IMR-90 (cell line): ENCODE data around the gene PDE4B. TPM values are rescaled to one million over a fixed set of nuclear protein-coding genes. Genes with fewer than 3 reads are reported as not detected.

Source experiments
- ATAC-seq: fragments of 200-7000 bp; cut with Tn5 transposase; 2 replicates; pipeline ENCODE4 v1.9.1; 2020; ENCODE audit warnings: low read depth, mild to moderate bottlenecking, moderate library complexity
- BruUV-seq: library from RNA; stranded (reverse); fragments of 400-500 nt; replicated peaks from 2 replicates; lab custom pipeline; 2021; lab: Mats Ljungman, UMichigan
- CTCF ChIA-PET: fragments of 300-600 bp; formaldehyde crosslinking; extraction: SDS; loops from one replicate; lab custom pipeline; 2021; ENCODE audit warnings: antibody characterized with exemption; lab: Yijun Ruan, JAX
- POLR2A ChIA-PET: fragments of 300-600 bp; sonication (Branson Sonifier 250); formaldehyde crosslinking; loops from one replicate; lab custom pipeline; 2022; ENCODE audit warnings: antibody characterized with exemption; ENCODE audit not compliant: unreplicated experiment; lab: Charles Lee
- DNase-seq: peaks from one replicate; pipeline ENCODE4 v3.0.0; 2013
- H2AFZ ChIP-seq: replicated peaks from 2 replicates; pipeline ENCODE3; 2013; ENCODE audit warnings: low read length, mild to moderate bottlenecking; ENCODE audit not compliant: poor library complexity
- H2AK5ac ChIP-seq: 2 replicates; pipeline ENCODE4 v1.6.1; 2013; ENCODE audit warnings: low read depth, low read length, inconsistent platforms
- H2AK9ac ChIP-seq: replicated peaks from 2 replicates; pipeline ENCODE3; 2013; ENCODE audit warnings: mild to moderate bottlenecking, low read depth, low read length, moderate library complexity; ENCODE audit not compliant: poor library complexity
- H2BK120ac ChIP-seq: 2 replicates; pipeline ENCODE4 v1.6.1; 2013; ENCODE audit warnings: low read depth, low read length, inconsistent platforms
- H2BK15ac ChIP-seq: 3 replicates; pipeline ENCODE4 v1.6.1; 2013; ENCODE audit warnings: low read depth, low read length, inconsistent platforms
- H2BK20ac ChIP-seq: 2 replicates; pipeline ENCODE4 v1.6.1; 2013; ENCODE audit warnings: low read depth, mild to moderate bottlenecking, inconsistent platforms, low read length, moderate library complexity
- H2BK5ac ChIP-seq: 2 replicates; pipeline ENCODE4 v1.6.1; 2013; ENCODE audit warnings: mild to moderate bottlenecking, low read depth, low read length, inconsistent platforms; ENCODE audit not compliant: poor library complexity, severe bottlenecking
- H3K14ac ChIP-seq: replicated peaks from 2 replicates; pipeline ENCODE4 v1.6.1; 2013; ENCODE audit warnings: low read depth, low read length, inconsistent platforms
- H3K18ac ChIP-seq: 2 replicates; pipeline ENCODE4 v1.6.1; 2013; ENCODE audit warnings: low read depth, low read length, control low read depth
- H3K23ac ChIP-seq: 2 replicates; pipeline ENCODE4 v1.6.1; 2013; ENCODE audit warnings: low read depth, low read length, inconsistent platforms
- H3K27ac ChIP-seq: 2 replicates; pipeline ENCODE4 v1.5.1; 2013; ENCODE audit warnings: mild to moderate bottlenecking, control low read depth, low read length; ENCODE audit not compliant: insufficient read depth
- H3K27me3 ChIP-seq: 2 replicates; pipeline ENCODE4 v1.6.1; 2013; ENCODE audit warnings: low read length; ENCODE audit not compliant: control insufficient read depth, insufficient read depth
- H3K36me3 ChIP-seq: 2 replicates; pipeline ENCODE4 v1.6.1; 2013; ENCODE audit warnings: low read length, mixed read lengths; ENCODE audit not compliant: control insufficient read depth, insufficient read depth
- H3K4ac ChIP-seq: 2 replicates; pipeline ENCODE4 v1.6.1; 2013; ENCODE audit warnings: low read depth, low read length, inconsistent platforms
- H3K4me1 ChIP-seq: 2 replicates; pipeline ENCODE4 v1.6.1; 2013; ENCODE audit warnings: low read length, mixed read lengths; ENCODE audit not compliant: control insufficient read depth, insufficient read depth
- H3K4me2 ChIP-seq: 2 replicates; pipeline ENCODE4 v1.6.1; 2013; ENCODE audit warnings: low read depth, mild to moderate bottlenecking, control low read depth, low read length, moderate library complexity
- H3K4me3 ChIP-seq: 2 replicates; pipeline ENCODE4 v1.5.1; 2013; ENCODE audit warnings: low read depth, mild to moderate bottlenecking, control low read depth, low read length, moderate library complexity; ENCODE audit not compliant: insufficient read depth
- H3K56ac ChIP-seq: 2 replicates; pipeline ENCODE4 v1.6.1; 2013; ENCODE audit warnings: low read length, inconsistent platforms; ENCODE audit not compliant: insufficient read depth; ENCODE audit errors: extremely low read depth
- H3K79me1 ChIP-seq, 2 experiments: 2 replicates each; pipeline ENCODE4 v1.6.1; 2013; ENCODE audit warnings: low read length in 2 of 2, inconsistent platforms in 1 of 2, low read depth in 1 of 2
- H3K9ac ChIP-seq: 2 replicates; pipeline ENCODE4 v1.6.1; 2013; ENCODE audit warnings: low read depth, low read length, control low read depth
- H3K9me1 ChIP-seq: 2 replicates; pipeline ENCODE4 v1.6.1; 2013; ENCODE audit warnings: low read length, inconsistent platforms; ENCODE audit not compliant: insufficient read depth
- H3K9me3 ChIP-seq: 2 replicates; pipeline ENCODE4 v1.6.1; 2013; ENCODE audit warnings: low read length; ENCODE audit not compliant: control insufficient read depth, insufficient read depth
- H4K20me1 ChIP-seq: 2 replicates; pipeline ENCODE4 v1.6.1; 2013; ENCODE audit warnings: low read length, inconsistent platforms; ENCODE audit not compliant: insufficient read depth
- H4K5ac ChIP-seq: 2 replicates; pipeline ENCODE4 v1.6.1; 2013; ENCODE audit warnings: mild to moderate bottlenecking, low read depth, low read length, control low read depth
- H4K8ac ChIP-seq, 2 experiments: 2 replicates each; pipeline ENCODE4 v1.6.1; 2013; ENCODE audit warnings: low read depth in 2 of 2, low read length in 2 of 2, control low read depth in 1 of 2, inconsistent platforms in 1 of 2
- H4K91ac ChIP-seq: 2 replicates; pipeline ENCODE4 v1.6.1; 2013; ENCODE audit warnings: low read depth, low read length, inconsistent platforms; ENCODE audit not compliant: insufficient read depth
- BHLHE40 ChIP-seq: fragments of 150-350 bp; IDR thresholded peaks from 2 replicates; pipeline ENCODE4 v1.6.1; 2016; ENCODE audit warnings: mild to moderate bottlenecking, low read depth, low read length
- CHD1 ChIP-seq: IDR thresholded peaks from 2 replicates; pipeline ENCODE4 v1.6.1; 2012; ENCODE audit warnings: low read depth, low read length, improper control_type of control experiment
- CTCF ChIP-seq: conservative IDR thresholded peaks from 2 replicates; pipeline ENCODE4 v1.5.1; 2012; ENCODE audit warnings: mild to moderate bottlenecking, low read depth, low read length, improper control_type of control experiment
- ELK1 ChIP-seq: fragments of 150-350 bp; IDR thresholded peaks from 2 replicates; pipeline ENCODE4 v1.6.1; 2016; ENCODE audit warnings: low read depth, mild to moderate bottlenecking, low read length, moderate library complexity, borderline replicate concordance
- FOS ChIP-seq: fragments of 150-350 bp; IDR thresholded peaks from 2 replicates; pipeline ENCODE4 v1.6.1; 2016; ENCODE audit warnings: low read depth, low read length
- MAFK ChIP-seq: IDR thresholded peaks from 2 replicates; pipeline ENCODE4 v1.6.1; 2012; ENCODE audit warnings: low read depth, low read length, improper control_type of control experiment
- MAZ ChIP-seq: IDR thresholded peaks from 2 replicates; pipeline ENCODE4 v1.6.1; 2012; ENCODE audit warnings: low read depth, mild to moderate bottlenecking, low read length, improper control_type of control experiment, moderate library complexity, borderline replicate concordance
- POLR2A ChIP-seq: IDR thresholded peaks from 2 replicates; pipeline ENCODE4 v1.6.1; 2012; ENCODE audit warnings: mild to moderate bottlenecking, low read depth, low read length
- RFX5 ChIP-seq: IDR thresholded peaks from 2 replicates; pipeline ENCODE4 v1.8.0; 2012; ENCODE audit warnings: low read depth, mild to moderate bottlenecking, low read length, moderate library complexity
- WGBS, 2 experiments: methylation state at CpG; one replicate each; pipeline versions ENCODE4 v1.1.5 to v1.1.7; 2013; ENCODE audit warnings: missing lambda C conversion rate in 2 of 2; ENCODE audit not compliant: insufficient read length in 1 of 2; ENCODE audit errors: extremely low coverage in 2 of 2; 5-methylcytosine and 5-hydroxymethylcytosine counted together
- dilution Hi-C: fragments of 300-500 bp; cut with HindIII; formaldehyde crosslinking; loops from one replicate; pipeline ENCODE4 v1.14.3; 2018; ENCODE audit warnings: low sequenced_read_pairs; ENCODE audit not compliant: unreplicated experiment
- in situ Hi-C: fragments of 300-500 bp; cut with MboI; formaldehyde crosslinking; loops from 3 replicates; pipeline ENCODE4 v1.14.3; 2019; ENCODE audit warnings: low sequenced_read_pairs, inconsistent platforms, mixed read lengths
- intact Hi-C: fragments of 100-400 bp; cut with micrococcal nuclease; formaldehyde crosslinking; loops from 2 replicates; pipeline ENCODE4 v1.10.0; 2022
- polyA plus RNA-seq, 3 experiments: library from polyadenylated mRNA; depleted of rRNA; stranded (reverse); fragments of >200 nt; gene quantifications; 2 replicates each; pipeline ENCODE4 v1.2.3, GENCODE V29; 2012; ENCODE audit warnings: low replicate concordance in 1 of 3
- total RNA-seq: library from RNA; depleted of rRNA; stranded (reverse); fragments of >200 nt; gene quantifications from 2 replicates; pipeline ENCODE4 v1.2.3, GENCODE V29; 2012

Gene PDE4B
- total and polyA plus RNA-seq, 2 of the 4 experiments (the other 2 are of a cell fraction): 5.8 to 21.3 TPM

- no peak overlapping the region for H3K14ac ChIP-seq
- no peak overlapping the region for H3K56ac ChIP-seq
- H3K23ac ChIP-seq: no peak overlapping the region
- ATAC-seq (no peak), DNase-seq (no peak)
- no TSS peak for BruUV-seq
- H2BK5ac ChIP-seq: no peak overlapping the region
- H3K27me3 ChIP-seq: no peaks in the 10 kb centered on the region
- no peak overlapping the region for H4K91ac ChIP-seq
- H3K27ac ChIP-seq: no peak overlapping the region
- H4K8ac ChIP-seq: no peak overlapping the region
- H4K20me1 ChIP-seq: no peaks in the 10 kb centered on the region
- H3K4me2 ChIP-seq: no peak overlapping the region
- H3K4ac ChIP-seq: no peak overlapping the region
- H2BK20ac ChIP-seq: no peak overlapping the region
- ChIA-PET POLR2A (no interaction called here), CTCF (no interaction called here)
- H2BK15ac ChIP-seq: no peak overlapping the region
- no peaks in the 10 kb centered on the region for H3K36me3 ChIP-seq
- H3K9ac ChIP-seq: no peak overlapping the region
- H3K79me1 ChIP-seq: no peaks in the 10 kb centered on the region
- dilution Hi-C loops (no loop called here), in situ Hi-C loops (loop anchor here (10.0 to 25.0 kb wide), 2 partner anchors 490 to 757 kb away; no protein-coding TSS in a partner anchor), intact Hi-C loops (loop anchor here (10.0 kb wide), 3 partner anchors 160 to 770 kb away; partner anchors contain the start of gene PDE4B)
- H2AK9ac ChIP-seq: no peak overlapping the region
- H3K4me3 ChIP-seq: no peak overlapping the region
- H3K18ac ChIP-seq: no peak overlapping the region
- no peak overlapping the region for H2AFZ ChIP-seq
- TF ChIP-seq MAFK (no peak), CHD1 (no peak), CTCF (no peak), BHLHE40 (no peak), FOS (no peak), POLR2A (no peak), RFX5 (no peak), ELK1 (no peak), MAZ (no peak)
- WGBS, 2 experiments: no CpG with 5 or more reads among the region's 3 CpGs
- no peaks in the 10 kb centered on the region for H3K9me3 ChIP-seq
- no peaks in the 10 kb centered on the region for H3K4me1 ChIP-seq
- no peaks in the 10 kb centered on the region for H3K9me1 ChIP-seq
- H2BK120ac ChIP-seq: no peak overlapping the region
- no peak overlapping the region for H2AK5ac ChIP-seq
- no peak overlapping the region for H4K5ac ChIP-seq
Measured at GRCh38 chr1:65955071-65955470, 162.4 kb downstream of the PDE4B start.
